AG04449 (cell line): ENCODE data around the gene RELT.
A peak's percentile ranks its signal among the peaks of the same experiment; 100 is the strongest.

ENCODE experiments used
- CTCF ChIA-PET: fragments of 350-600 bp; formaldehyde crosslinking; extraction: SDS; loops from one replicate; lab custom pipeline; 2021; ENCODE audit warnings: antibody characterized with exemption; lab: Yijun Ruan, JAX
- POLR2A ChIA-PET: fragments of 400-600, 350-600 bp; formaldehyde crosslinking; extraction: SDS; loops from one replicate; lab custom pipeline; 2020; ENCODE audit warnings: antibody characterized with exemption, inconsistent platforms; lab: Yijun Ruan, JAX
- DNase-seq: peaks from one replicate; pipeline ENCODE4 v3.0.0-alpha.2; 2010; ENCODE audit warnings: low read depth, low spot score
- H3K4me3 ChIP-seq: 2 replicates; pipeline ENCODE4 v1.5.1; 2011; ENCODE audit warnings: low read depth, mild to moderate bottlenecking, control low read depth, low read length
- TF ChIP-seq, protein P1 (sequence below): IDR thresholded peaks from one replicate; pipeline ENCODE4 v1.5.1; 2011; ENCODE audit warnings: mild to moderate bottlenecking, moderate library complexity, low read length, control low read depth, inconsistent platforms; ENCODE audit not compliant: insufficient read depth; ENCODE audit errors: missing control alignments

RELT gene

DNA sequence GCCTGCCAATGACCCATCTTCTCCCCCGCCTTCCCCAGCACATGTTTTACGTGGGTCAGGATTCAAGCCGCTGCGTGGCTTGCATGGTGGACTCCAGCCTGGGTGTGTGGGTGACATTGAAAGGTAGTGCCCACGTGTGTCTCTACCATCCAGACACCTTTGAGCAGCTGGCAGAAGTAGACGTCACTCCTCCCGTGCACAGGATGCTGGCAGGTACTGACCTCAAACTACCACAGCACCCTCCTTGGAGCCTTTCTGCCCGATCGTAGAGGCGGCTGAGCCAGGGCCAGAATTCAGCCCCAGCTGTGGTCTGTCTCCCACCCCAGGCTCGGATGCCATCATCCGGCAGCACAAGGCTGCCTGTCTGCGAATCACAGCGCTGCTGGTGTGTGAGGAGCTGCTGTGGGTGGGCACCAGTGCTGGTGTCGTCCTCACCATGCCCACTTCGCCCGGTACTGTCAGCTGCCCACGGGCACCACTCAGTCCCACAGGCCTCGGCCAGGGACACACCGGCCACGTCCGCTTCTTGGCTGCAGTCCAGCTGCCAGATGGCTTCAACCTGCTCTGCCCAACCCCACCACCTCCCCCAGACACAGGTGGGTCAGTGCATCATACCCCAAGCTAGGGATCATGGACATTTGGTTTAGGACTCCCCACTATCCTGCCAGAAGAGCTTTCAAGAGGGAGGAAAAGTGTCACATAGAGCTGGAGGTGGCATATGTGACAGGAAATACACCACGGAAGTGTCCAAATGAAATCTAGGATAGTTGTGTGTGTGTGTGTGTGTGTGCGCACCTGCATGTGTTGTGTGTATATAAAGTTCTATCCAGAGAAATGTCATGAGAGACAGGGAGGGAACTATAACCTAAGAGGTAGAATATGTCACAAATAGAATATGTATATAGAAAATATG lies 10.6 kb upstream of the RELT start:
- DNase-seq: no peak
- TF ChIP-seq, protein P1, sequence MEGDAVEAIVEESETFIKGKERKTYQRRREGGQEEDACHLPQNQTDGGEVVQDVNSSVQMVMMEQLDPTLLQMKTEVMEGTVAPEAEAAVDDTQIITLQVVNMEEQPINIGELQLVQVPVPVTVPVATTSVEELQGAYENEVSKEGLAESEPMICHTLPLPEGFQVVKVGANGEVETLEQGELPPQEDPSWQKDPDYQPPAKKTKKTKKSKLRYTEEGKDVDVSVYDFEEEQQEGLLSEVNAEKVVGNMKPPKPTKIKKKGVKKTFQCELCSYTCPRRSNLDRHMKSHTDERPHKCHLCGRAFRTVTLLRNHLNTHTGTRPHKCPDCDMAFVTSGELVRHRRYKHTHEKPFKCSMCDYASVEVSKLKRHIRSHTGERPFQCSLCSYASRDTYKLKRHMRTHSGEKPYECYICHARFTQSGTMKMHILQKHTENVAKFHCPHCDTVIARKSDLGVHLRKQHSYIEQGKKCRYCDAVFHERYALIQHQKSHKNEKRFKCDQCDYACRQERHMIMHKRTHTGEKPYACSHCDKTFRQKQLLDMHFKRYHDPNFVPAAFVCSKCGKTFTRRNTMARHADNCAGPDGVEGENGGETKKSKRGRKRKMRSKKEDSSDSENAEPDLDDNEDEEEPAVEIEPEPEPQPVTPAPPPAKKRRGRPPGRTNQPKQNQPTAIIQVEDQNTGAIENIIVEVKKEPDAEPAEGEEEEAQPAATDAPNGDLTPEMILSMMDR: no peak
- CTCF ChIA-PET: interaction anchor here (0.6 to 16.8 kb wide), 10 partner anchors 9 to 296 kb away, joined by 3 to 263 read pairs (median 4); partner anchors contain the start of gene RELT
- POLR2A ChIA-PET: no interaction called here
- no peak overlapping the region for H3K4me3 ChIP-seq

GRCh38 chr11:73366265-73366610 lies 10.0 kb upstream of the RELT start:
- no peak overlapping the region for H3K4me3 ChIP-seq
- TF ChIP-seq, protein P1: no peak
- no peak for DNase-seq
- ChIA-PET CTCF (interaction anchor here (0.8 to 16.8 kb wide), 3 partner anchors 13 to 295 kb away, joined by 3 to 263 read pairs (median 17); no protein-coding TSS in a partner anchor), POLR2A (no interaction called here)

DNA sequence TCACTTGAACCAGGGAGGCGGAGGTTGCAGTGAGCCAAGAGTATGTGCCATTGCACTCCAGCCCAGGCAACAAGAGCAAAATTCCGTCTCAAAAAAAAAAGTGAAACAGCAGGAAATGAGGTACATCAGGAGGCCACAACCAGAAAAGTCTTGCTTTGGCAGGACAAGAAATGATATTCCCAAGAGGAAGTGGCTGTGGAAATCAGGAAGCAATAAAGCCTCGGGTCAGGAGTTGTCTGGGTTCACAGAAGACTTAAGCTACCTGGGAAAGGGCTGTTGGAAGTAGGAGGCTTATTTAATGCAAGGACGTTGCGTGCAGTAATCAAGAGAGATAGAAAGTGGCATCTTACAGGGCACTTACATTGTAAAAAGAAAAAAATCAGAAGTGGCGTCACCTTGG lies 9.2 kb upstream of the RELT start:
- TF ChIP-seq, protein P1: no peak

DNA sequence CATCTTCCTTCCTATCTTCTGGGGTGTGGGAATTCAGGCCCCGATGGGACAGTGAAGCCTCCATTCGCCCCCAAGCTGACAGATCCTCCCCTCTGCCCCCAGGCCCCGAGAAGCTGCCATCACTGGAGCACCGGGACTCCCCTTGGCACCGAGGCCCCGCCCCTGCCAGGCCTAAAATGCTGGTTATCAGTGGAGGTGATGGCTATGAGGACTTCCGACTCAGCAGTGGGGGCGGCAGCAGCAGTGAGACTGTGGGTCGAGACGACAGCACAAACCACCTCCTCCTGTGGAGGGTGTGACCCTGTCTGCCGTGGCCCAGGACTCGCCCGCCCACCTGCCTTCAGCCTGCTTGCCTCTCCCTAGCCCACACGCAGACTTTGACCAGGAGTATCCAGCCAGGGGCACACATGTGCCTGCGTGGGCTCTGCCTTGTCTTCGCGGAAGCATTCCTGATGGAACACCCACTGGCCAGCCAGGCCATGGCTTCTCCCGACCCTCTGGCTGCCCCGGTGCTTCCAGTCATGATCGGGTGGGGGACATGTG lies 8.6 kb upstream of the RELT start:
- TF ChIP-seq, protein P1: no peak
- DNase-seq: no peak
- CTCF ChIA-PET: interaction anchor here (1.1 to 16.8 kb wide), 4 partner anchors 9 to 294 kb away, joined by 3 to 263 read pairs (median 11); partner anchors contain the start of gene RELT
- no peak overlapping the region for H3K4me3 ChIP-seq
- POLR2A ChIA-PET: no interaction called here

More for the DNA sequence above, 9.2 kb upstream of the RELT start:
- no peak for DNase-seq
- H3K4me3 ChIP-seq: no peak overlapping the region
- POLR2A ChIA-PET: no interaction called here
- CTCF ChIA-PET: interaction anchor here (1.1 to 16.8 kb wide), 4 partner anchors 10 to 295 kb away, joined by 3 to 263 read pairs (median 11); partner anchors contain the start of gene RELT

DNA sequence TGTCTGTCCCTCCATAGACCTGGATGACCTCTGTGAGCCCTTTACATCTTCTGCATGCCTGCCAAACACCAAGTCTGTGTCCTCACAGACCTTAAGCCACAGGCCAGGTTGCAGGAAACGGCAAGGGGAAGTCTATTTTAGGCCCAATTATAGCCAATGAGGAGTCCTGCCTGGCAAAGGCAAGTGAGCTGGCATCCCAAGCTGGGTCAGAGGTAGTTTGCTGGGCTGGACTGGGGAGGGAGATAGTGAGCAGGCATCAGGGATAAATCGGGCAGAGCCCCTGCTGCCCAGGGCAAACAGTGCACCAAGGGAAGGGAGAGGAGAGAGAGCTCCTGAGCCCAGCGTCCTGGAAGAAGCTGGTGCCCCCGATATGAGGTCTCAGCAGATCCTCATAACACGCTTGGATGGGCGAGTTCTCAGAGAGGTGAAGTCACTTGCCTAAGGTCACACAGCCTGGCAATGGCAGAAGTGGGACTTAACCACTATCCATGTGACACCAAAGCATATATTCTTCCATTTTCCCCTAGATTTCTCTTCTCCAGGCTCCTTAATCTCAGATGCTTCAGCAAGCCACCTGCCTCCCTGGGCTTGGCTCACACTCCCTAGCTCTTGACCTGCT lies 3.7 kb upstream of the RELT start:
- ChIA-PET CTCF (interaction anchor here (0.7 to 16.8 kb wide), 11 partner anchors 9 to 289 kb away, joined by 3 to 263 read pairs (median 4); no protein-coding TSS in a partner anchor), POLR2A (interaction anchor here (1.4 kb wide), 2 partner anchors 10 to 288 kb away, joined by 3 read pairs; no protein-coding TSS in a partner anchor)
- no peak overlapping the region for H3K4me3 ChIP-seq
- TF ChIP-seq, protein P1: peak; percentile 25
- no peak for DNase-seq
